CD4-positive, alpha-beta T cell (primary cell): ENCODE results near the gene PLA2R1. TPM values are rescaled to one million over a fixed set of nuclear protein-coding genes. Genes with fewer than 3 reads are reported as not detected.
"Not testable (repeated sequence)": the region's sequence is repeated elsewhere in the genome, so short reads cannot be mapped to it uniquely, and the experiment has no call there.

Source experiments
- ATAC-seq: fragments of 200-7000 bp; cut with Tn5 transposase; one replicate; pipeline ENCODE4 v1.10.0; 2022; ENCODE audit warnings: mild to moderate bottlenecking; ENCODE audit not compliant: poor library complexity
- CTCF ChIA-PET: fragments of 350-600 bp; sonication (Branson Sonifier 250); formaldehyde crosslinking; loops from one replicate; lab custom pipeline; 2021; ENCODE audit warnings: antibody characterized with exemption, inconsistent platforms; lab: Charles Lee
- POLR2A ChIA-PET: fragments of 350-600 bp; sonication (Branson Sonifier 250); formaldehyde crosslinking; loops from one replicate; lab custom pipeline; 2021; ENCODE audit warnings: antibody characterized with exemption, inconsistent platforms; lab: Charles Lee
- DNase-seq, 14 experiments: peaks; one replicate each; pipeline ENCODE4 v3.0.0-alpha.2; 2013 to 2020; ENCODE audit warnings: mixed read lengths in 2 of 14
- H3K27ac ChIP-seq, 2 donors: one replicate each; pipeline versions ENCODE4 v1.5.1 to v1.7.0; 2013; ENCODE audit warnings: low read length in 2 of 2, low read depth in 1 of 2, mild to moderate bottlenecking in 1 of 2
- H3K27me3 ChIP-seq, 2 experiments: 1 replicate in 1 of 2; 2 replicates in 1 of 2; pipeline versions ENCODE4 v1.6.1 to v1.7.0; 2013; ENCODE audit warnings: low read length in 2 of 2, control low read depth in 1 of 2, mild to moderate bottlenecking in 1 of 2, moderate library complexity in 1 of 2; ENCODE audit not compliant: insufficient read depth in 2 of 2, control insufficient read depth in 1 of 2
- H3K36me3 ChIP-seq: one replicate; pipeline ENCODE4 v1.6.1; 2013; ENCODE audit warnings: low read length, control low read depth; ENCODE audit not compliant: insufficient read depth
- H3K4me1 ChIP-seq: one replicate; pipeline ENCODE4 v1.6.1; 2013; ENCODE audit warnings: low read length, control low read depth; ENCODE audit not compliant: insufficient read depth
- H3K4me3 ChIP-seq: one replicate; pipeline ENCODE4 v1.5.1; 2013; ENCODE audit warnings: mild to moderate bottlenecking, low read length, moderate library complexity
- H3K9me3 ChIP-seq, 2 experiments: 1 replicate in 1 of 2; 2 replicates in 1 of 2; pipeline versions ENCODE4 v1.6.1 to v1.7.0; 2013; ENCODE audit warnings: low read length in 2 of 2, mild to moderate bottlenecking in 2 of 2, control low read depth in 1 of 2, moderate library complexity in 1 of 2; ENCODE audit not compliant: control insufficient read depth in 1 of 2, insufficient read depth in 1 of 2
- H3K27ac Mint-ChIP-seq: one replicate; pipeline ENCODE4 v1.8.0; 2020; ENCODE audit warnings: mixed read lengths
- H3K27me3 Mint-ChIP-seq: one replicate; pipeline ENCODE4 v1.8.0; 2021; ENCODE audit warnings: mixed read lengths
- H3K36me3 Mint-ChIP-seq: one replicate; pipeline ENCODE4 v1.8.0; 2021; ENCODE audit warnings: low read depth, mixed read lengths
- H3K4me1 Mint-ChIP-seq: one replicate; pipeline ENCODE4 v1.8.0; 2021; ENCODE audit warnings: low read depth, mixed read lengths
- H3K4me3 Mint-ChIP-seq: one replicate; pipeline ENCODE4 v1.8.0; 2020; ENCODE audit warnings: mild to moderate bottlenecking, mixed read lengths
- H3K9me3 Mint-ChIP-seq: one replicate; pipeline ENCODE4 v1.8.0; 2020; ENCODE audit warnings: mixed read lengths
- intact Hi-C, 2 experiments: fragments of 100-400 bp; cut with DNase I in 1 of 2; cut with micrococcal nuclease in 1 of 2; formaldehyde crosslinking; loops; one replicate each; pipeline versions ENCODE4 v1.15.1 to v1.9.0; 2023 to 2025; cut with DNase I, micrococcal nuclease
- total RNA-seq, 174 experiments: library from RNA in 2 of 174; stranded (reverse) in 2 of 174; gene quantifications; one replicate each; pipeline ENCODE4 v1.2.3 and lab custom pipeline; 2021 to 2026
- TF ChIP-seq, protein P1 (sequence below): fragments of 200-600 bp; IDR thresholded peaks from one replicate; pipeline ENCODE4 v1.8.0; 2022; ENCODE audit warnings: antibody characterized with exemption, mild to moderate bottlenecking

The PLA2R1 gene
- total RNA-seq, 2 experiments from 2014 or later: not detected

DNA sequence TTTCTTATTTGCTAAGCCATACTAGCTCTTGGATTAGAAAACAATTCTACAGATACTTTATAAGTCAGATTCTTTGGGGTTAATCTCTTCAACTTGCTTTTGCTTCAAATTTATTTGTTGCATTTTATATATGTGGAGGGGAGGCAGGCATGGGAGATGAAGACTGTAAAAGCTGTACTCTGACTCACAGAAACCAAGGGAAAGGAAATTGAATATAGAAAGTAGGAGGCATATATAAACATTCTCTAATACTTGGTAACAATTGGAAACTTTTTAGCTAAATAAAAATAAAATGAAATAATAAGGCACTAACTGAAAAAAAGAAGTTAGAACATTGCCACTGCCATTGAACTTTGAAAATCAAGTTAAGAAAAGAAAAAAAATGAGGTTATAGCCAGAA is 21.3 kb downstream of the PLA2R1 start:
- ATAC-seq (no peak), DNase-seq (no peak)
- TF ChIP-seq, protein P1, sequence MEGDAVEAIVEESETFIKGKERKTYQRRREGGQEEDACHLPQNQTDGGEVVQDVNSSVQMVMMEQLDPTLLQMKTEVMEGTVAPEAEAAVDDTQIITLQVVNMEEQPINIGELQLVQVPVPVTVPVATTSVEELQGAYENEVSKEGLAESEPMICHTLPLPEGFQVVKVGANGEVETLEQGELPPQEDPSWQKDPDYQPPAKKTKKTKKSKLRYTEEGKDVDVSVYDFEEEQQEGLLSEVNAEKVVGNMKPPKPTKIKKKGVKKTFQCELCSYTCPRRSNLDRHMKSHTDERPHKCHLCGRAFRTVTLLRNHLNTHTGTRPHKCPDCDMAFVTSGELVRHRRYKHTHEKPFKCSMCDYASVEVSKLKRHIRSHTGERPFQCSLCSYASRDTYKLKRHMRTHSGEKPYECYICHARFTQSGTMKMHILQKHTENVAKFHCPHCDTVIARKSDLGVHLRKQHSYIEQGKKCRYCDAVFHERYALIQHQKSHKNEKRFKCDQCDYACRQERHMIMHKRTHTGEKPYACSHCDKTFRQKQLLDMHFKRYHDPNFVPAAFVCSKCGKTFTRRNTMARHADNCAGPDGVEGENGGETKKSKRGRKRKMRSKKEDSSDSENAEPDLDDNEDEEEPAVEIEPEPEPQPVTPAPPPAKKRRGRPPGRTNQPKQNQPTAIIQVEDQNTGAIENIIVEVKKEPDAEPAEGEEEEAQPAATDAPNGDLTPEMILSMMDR: no peak
- ChIA-PET POLR2A (no interaction called here), CTCF (interaction anchor here (1.1 kb wide), 1 partner anchor 12 kb away, joined by 3 read pairs; no protein-coding TSS in a partner anchor)
- Histone ChIP-seq H3K27me3 (peaks cover 0 to 3% of the 10 kb centered on the region in 2 experiments), H3K36me3 (no peaks in the 10 kb centered on the region), H3K9me3 (no peaks in the 10 kb centered on the region), H3K4me1 (no peaks in the 10 kb centered on the region), H3K4me3 (no peak overlapping the region), H3K27ac (no peak overlapping the region)
- no peaks in the 10 kb centered on the region for H3K36me3 Mint-ChIP-seq
- H3K4me1 Mint-ChIP-seq: no peaks in the 10 kb centered on the region
- no peak overlapping the region for H3K27ac Mint-ChIP-seq
- no peak overlapping the region for H3K4me3 Mint-ChIP-seq
- H3K9me3 Mint-ChIP-seq: no peaks in the 10 kb centered on the region
- intact Hi-C loops: no loop called here
- H3K27me3 Mint-ChIP-seq: no peaks in the 10 kb centered on the region

DNA sequence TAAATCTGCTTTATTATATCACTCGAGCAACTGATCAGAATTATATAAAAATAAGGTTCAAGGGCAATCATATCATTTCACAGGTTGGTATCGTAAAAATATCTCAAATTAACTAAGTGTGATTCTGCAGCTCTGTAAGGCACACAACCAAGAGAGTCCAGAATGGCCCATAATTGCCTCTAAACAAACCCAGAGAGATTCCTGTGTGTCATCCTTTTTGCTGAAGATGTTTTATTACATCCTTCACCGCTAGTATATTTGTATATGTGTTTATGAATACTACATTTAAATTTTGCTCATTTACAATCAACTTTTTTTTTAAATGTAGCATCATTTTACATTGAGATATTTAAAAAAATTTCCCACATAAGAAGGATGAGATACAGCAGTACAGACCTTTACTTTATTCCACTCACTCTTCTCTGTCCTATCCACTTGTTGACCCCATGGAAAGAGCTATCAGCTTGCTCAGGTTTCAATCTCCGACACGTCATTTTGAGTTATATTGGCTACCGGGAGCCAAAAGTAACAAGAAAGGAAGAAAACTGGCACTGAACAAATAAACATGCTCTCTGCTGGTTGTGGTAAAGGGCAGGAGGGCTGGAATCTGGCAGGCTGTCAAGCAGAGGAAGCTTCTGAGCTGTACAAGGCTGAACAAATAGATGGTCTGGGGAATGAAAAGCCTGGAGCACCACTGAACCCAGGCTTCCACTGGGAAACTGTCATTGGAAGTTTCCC is 23.1 kb downstream of the PLA2R1 start:
- TF ChIP-seq, protein P1: no peak
- no peak for DNase-seq

DNA sequence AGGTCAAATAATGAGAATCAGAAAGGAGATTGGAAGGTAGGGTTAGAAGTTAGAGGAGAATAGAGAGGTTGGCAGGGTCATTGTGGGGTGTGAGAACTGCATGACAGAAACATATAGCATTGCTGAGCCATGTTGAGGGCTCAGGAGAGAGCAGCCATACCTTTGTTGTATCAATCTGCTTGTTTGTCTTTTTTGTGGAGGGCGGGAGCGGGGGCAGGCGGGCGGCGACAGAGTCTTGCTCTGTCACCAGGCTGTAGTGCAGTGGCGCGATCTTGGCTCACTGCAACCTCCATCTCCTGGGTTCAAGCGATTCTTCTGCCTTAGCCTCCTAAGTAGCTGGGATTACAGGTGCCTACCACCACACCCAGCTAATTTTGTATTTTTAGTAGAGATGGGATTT is 23.8 kb downstream of the PLA2R1 start:
- DNase-seq, H3K4me1 Mint-ChIP-seq, H3K27ac Mint-ChIP-seq: not testable (repeated sequence)

More for the DNA sequence above, 23.1 kb downstream of the PLA2R1 start:
- Histone ChIP-seq H3K4me3 (no peak overlapping the region), H3K27ac (no peak overlapping the region), H3K9me3 (no peaks in the 10 kb centered on the region), H3K36me3 (no peaks in the 10 kb centered on the region), H3K27me3 (peaks cover 0 to 3% of the 10 kb centered on the region in 2 experiments), H3K4me1 (no peaks in the 10 kb centered on the region)
- H3K27ac Mint-ChIP-seq: no peak overlapping the region
- ATAC-seq: no peak
- H3K9me3 Mint-ChIP-seq: no peaks in the 10 kb centered on the region
- ChIA-PET POLR2A (no interaction called here), CTCF (no interaction called here)
- no peaks in the 10 kb centered on the region for H3K27me3 Mint-ChIP-seq
- no peaks in the 10 kb centered on the region for H3K4me1 Mint-ChIP-seq
- H3K36me3 Mint-ChIP-seq: no peaks in the 10 kb centered on the region
- intact Hi-C loops: no loop called here
- no peak overlapping the region for H3K4me3 Mint-ChIP-seq

More for the DNA sequence above, 23.8 kb downstream of the PLA2R1 start:
- ATAC-seq, H3K4me1 ChIP-seq, POLR2A ChIA-PET, H3K9me3 ChIP-seq, H3K27me3 Mint-ChIP-seq, H3K36me3 ChIP-seq, H3K27me3 ChIP-seq, H3K9me3 Mint-ChIP-seq, H3K4me3 ChIP-seq, H3K4me3 Mint-ChIP-seq, intact Hi-C loops, H3K36me3 Mint-ChIP-seq, CTCF ChIA-PET, H3K27ac ChIP-seq: not testable (repeated sequence)
